ENCODE results near the gene ARID5A.

DNA sequence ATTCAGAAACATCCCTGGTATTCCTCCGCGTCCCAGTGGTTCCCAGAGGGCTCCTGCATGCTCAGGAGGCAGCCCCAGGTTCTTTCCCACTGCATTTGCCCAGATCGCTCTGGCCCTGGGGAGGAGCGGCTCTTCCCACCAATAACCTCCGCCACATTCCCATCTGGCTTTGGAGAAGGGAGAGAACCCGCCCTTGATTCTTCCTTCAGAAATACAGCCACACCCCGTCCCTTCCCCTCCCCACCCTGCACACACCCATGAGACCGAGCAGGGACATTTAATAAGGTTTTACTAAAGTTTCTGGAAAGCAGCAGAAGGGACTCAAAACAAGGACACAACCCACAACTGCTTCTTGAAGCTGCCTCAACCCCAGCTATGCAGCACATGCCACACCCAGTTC lies 21.9 kb downstream of the ARID5A start:
- TF ChIP-seq POLR2AphosphoS5 (IDR thresholded peaks at IDR 0.05; ENCODE audit: borderline replicate concordance, low read depth, low read length) (no peak), EZH2 (IDR thresholded peaks at IDR 0.05) (no peak)

Data from SK-N-MC (cell line).